Right lobe of liver (tissue), 6 donors: Measurements from ENCODE around the gene CCL7. TPM values are rescaled to one million over a fixed set of nuclear protein-coding genes. Genes with fewer than 3 reads are reported as not detected.

Source experiments
- ATAC-seq, 4 donors: fragments of 200-7000 bp; cut with Tn5 transposase; one replicate each; pipeline ENCODE4 v1.9.1; 2020; ENCODE audit warnings: mild to moderate bottlenecking in 4 of 4, moderate library complexity in 4 of 4
- DNase-seq, 3 donors: peaks; one replicate each; pipeline ENCODE4 v3.0.0-alpha.2; 2020
- H3K27ac ChIP-seq, 3 donors: fragments of 200-600 bp; one replicate each; pipeline ENCODE4 v1.8.0; 2022
- H3K27me3 ChIP-seq, 2 donors: fragments of 200-600 bp; one replicate each; pipeline ENCODE4 v1.8.0; 2022
- H3K36me3 ChIP-seq, 4 donors: fragments of 200-600 bp; sonication (generic) in 1 of 4; one replicate each; pipeline versions ENCODE4 v1.5.1 to v1.8.0; 2017 to 2022; ENCODE audit warnings: control low read depth in 1 of 4
- H3K4me1 ChIP-seq, 4 donors: fragments of 200-600 bp; sonication (generic) in 1 of 4; one replicate each; pipeline versions ENCODE4 v1.5.1 to v1.8.0; 2017 to 2022; ENCODE audit warnings: control low read depth in 1 of 4
- H3K4me3 ChIP-seq, 3 donors: fragments of 200-600 bp; one replicate each; pipeline ENCODE4 v1.8.0; 2022
- H3K9me3 ChIP-seq, 4 donors: fragments of 200-600 bp; sonication (generic) in 1 of 4; one replicate each; pipeline versions ENCODE4 v1.5.1 to v1.8.0; 2017 to 2022; ENCODE audit warnings: control low read depth in 1 of 4
- POLR2A ChIP-seq: fragments of 450-650 bp; IDR thresholded peaks from one replicate; pipeline ENCODE4 v1.6.1; 2017; ENCODE audit warnings: antibody characterized with exemption, mild to moderate bottlenecking
- WGBS: methylation state at CpG from one replicate; pipeline ENCODE4 v1.1.6; 2018; ENCODE audit warnings: low coverage, low lambda C conversion rate; ENCODE audit not compliant: insufficient coverage; ENCODE audit errors: missing lambda C conversion rate; 5-methylcytosine and 5-hydroxymethylcytosine counted together
- intact Hi-C, 2 donors: fragments of 100-400 bp; cut with DNase I; formaldehyde crosslinking; loops; one replicate each; pipeline versions ENCODE4 v1.11.2 to v1.14.1; 2022
- long read RNA-seq: library from polyadenylated mRNA; unstranded; transcript quantifications from one replicate; pipeline ENCODE4 v2.0.0, GENCODE V29; 2019
- total RNA-seq, 6 experiments: library from RNA; depleted of rRNA in 2 of 6; stranded (reverse); fragments of >200 nt in 2 of 6; fragmentation: NEBNext Ultra II Directional in 3 of 6; extraction: Animal tissue kit (Norgen Biotek cat#: 25700) in 3 of 6; gene quantifications; one replicate each; pipeline versions ENCODE4 v1.1.0 to v1.2.4, GENCODE V29; 2016 to 2023
- TF ChIP-seq, protein P1 (sequence below), 4 donors: fragments of 200-600 bp in 3 of 4; fragments of 450-650 bp in 1 of 4; IDR thresholded peaks; one replicate each; pipeline versions ENCODE4 v1.5.1 to v1.8.0; 2016 to 2022; ENCODE audit warnings: antibody characterized with exemption in 4 of 4, mild to moderate bottlenecking in 2 of 4
- donor health status: DM: no; HTN: yes; CAD: no.
- donor health status: DM: no; HTN: no; CAD: no.
- donor health status: DM: no; HTN: no; CAD: no.
- donor health status: DM: no; HTN: yes; CAD: no.
- donor health status: DM: no; HTN: yes; CAD: no.

The CCL7 gene
- not detected for total RNA-seq
- long read RNA-seq, result 0 reads

DNA sequence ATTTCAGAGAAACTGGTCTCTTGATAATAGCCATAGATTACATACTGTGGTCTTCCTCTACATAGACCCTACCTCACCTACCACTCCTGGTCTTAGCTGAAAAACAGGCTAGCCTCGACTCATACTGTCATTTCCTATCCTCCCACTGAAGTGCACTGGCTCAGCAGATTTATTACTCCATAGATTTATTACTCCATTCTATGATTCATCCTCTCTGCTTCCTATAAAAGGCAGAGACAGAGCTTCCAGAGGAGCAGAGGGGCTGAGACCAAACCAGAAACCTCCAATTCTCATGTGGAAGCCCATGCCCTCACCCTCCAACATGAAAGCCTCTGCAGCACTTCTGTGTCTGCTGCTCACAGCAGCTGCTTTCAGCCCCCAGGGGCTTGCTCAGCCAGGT lies at the start of gene CCL7:
Gene CCL7, plus strand, starts transcription at position 253 of the 400 bp plus-strand sequence. Its CDS starts 70 bp downstream, at position 323.
- Histone ChIP-seq H3K9me3 (no peaks in the 10 kb centered on the region), H3K4me3 (no peak within 1 kb of the TSS), H3K27ac (no peak within 1 kb of the TSS), H3K36me3 (no peaks in the 10 kb centered on the region), H3K4me1 (no peaks in the 10 kb centered on the region), H3K27me3 (no peaks in the 10 kb centered on the region)
- DNase-seq (no peak), ATAC-seq (no peak)
- TF ChIP-seq POLR2A, result no peak
- TF ChIP-seq, protein P1, sequence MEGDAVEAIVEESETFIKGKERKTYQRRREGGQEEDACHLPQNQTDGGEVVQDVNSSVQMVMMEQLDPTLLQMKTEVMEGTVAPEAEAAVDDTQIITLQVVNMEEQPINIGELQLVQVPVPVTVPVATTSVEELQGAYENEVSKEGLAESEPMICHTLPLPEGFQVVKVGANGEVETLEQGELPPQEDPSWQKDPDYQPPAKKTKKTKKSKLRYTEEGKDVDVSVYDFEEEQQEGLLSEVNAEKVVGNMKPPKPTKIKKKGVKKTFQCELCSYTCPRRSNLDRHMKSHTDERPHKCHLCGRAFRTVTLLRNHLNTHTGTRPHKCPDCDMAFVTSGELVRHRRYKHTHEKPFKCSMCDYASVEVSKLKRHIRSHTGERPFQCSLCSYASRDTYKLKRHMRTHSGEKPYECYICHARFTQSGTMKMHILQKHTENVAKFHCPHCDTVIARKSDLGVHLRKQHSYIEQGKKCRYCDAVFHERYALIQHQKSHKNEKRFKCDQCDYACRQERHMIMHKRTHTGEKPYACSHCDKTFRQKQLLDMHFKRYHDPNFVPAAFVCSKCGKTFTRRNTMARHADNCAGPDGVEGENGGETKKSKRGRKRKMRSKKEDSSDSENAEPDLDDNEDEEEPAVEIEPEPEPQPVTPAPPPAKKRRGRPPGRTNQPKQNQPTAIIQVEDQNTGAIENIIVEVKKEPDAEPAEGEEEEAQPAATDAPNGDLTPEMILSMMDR (IDR thresholded peaks at IDR 0.05), result no peak
- intact Hi-C loops, result no loop called here
- 6% methylated on average over 1 of the region's 1 CpG for WGBS

GRCh38 chr17:34220752-34221395 lies 49.1 kb upstream of the CCL7 start:
- ATAC-seq (peak; percentile 42 to 91 (median 66)), DNase-seq (no peak)
- no peaks in the 10 kb centered on the region for H3K9me3 ChIP-seq
- TF ChIP-seq, protein P1 (IDR thresholded peaks at IDR 0.05), result no peak
- no peak for TF ChIP-seq POLR2A
- H3K4me1 ChIP-seq, result peaks cover 0 to 5% (median 0%) of the 10 kb centered on the region in 4 donors
- no peak overlapping the region for H3K4me3 ChIP-seq
- H3K27ac ChIP-seq, result no peak overlapping the region
- H3K27me3 ChIP-seq, result no peaks in the 10 kb centered on the region
- intact Hi-C loops, result no loop called here
- H3K36me3 ChIP-seq, result no peaks in the 10 kb centered on the region
- 57% methylated on average over 4 of the region's 5 CpGs for WGBS

DNA sequence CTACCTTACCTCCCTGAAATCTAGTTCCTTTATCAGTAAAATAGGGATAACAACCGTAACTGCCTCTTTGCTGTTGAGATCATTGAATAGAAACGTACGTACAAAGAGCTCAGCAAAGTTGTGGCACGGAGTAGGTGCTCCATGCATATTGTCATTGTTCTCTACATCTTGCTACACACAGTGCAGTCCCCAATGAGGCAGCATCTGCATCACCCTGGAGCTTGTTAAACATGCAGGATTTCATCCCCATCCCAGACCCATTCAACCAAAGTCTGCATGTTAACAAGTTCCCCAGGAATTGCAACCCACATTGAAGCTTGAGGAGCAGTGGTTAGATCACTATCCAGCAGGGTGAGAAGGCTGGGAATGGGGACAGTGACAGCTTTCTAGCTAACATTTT lies 48.6 kb upstream of the CCL7 start:
- Histone ChIP-seq H3K36me3 (no peaks in the 10 kb centered on the region), H3K4me1 (peaks cover 0 to 5% (median 0%) of the 10 kb centered on the region in 4 donors), H3K27me3 (no peaks in the 10 kb centered on the region), H3K9me3 (no peaks in the 10 kb centered on the region), H3K4me3 (no peak overlapping the region), H3K27ac (no peak overlapping the region)
- ATAC-seq, result no peak
- DNase-seq, result no peak
- intact Hi-C loops, result no loop called here
- 74% methylated on average over 4 of the region's 4 CpGs for WGBS
- no peak for TF ChIP-seq POLR2A
- TF ChIP-seq, protein P1 (IDR thresholded peaks at IDR 0.05), result no peak

DNA sequence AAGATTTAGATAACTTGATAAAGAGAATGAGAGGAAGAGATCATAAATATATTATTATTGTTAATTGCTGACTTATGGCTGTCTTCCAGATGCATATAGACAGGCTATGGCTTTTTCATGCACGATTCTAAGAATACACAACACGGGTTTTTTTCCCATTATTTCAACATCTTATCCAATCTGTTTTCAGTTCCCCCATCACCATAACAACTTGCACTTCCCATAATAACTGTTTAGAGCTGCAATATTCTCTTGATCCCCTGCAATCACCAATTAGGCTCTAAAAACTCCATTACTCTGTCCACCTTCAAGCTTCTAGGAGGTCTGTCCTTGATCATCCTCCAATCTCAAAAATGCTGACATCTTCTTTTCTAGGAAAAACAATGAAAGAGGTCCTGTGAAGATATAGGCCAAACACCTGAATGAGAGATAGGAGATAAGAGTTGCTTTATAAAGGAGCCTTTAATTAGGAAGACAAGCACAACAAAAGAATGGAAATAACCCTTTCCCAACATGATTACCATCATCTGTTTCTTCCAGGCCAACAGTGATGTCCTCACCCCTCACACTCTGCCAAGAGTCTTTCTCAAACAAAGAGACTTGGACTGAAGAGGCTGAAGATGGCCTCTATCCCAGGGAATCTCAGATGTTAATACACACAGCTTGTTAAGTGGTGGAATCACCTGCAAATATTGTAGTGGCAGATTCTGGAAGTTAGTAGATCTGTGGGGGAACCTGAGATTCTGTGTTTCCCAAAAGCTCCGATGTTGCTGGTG lies 47.1 kb upstream of the CCL7 start:
- 30% methylated on average over 2 of the region's 3 CpGs for WGBS
- Histone ChIP-seq H3K27ac (no peak overlapping the region), H3K4me3 (no peak overlapping the region), H3K9me3 (no peaks in the 10 kb centered on the region), H3K4me1 (peaks cover 0 to 5% (median 0%) of the 10 kb centered on the region in 4 donors), H3K27me3 (no peaks in the 10 kb centered on the region), H3K36me3 (no peaks in the 10 kb centered on the region)
- ATAC-seq (no peak), DNase-seq (no peak)
- intact Hi-C loops, result no loop called here
- TF ChIP-seq POLR2A, result no peak
- TF ChIP-seq, protein P1 (IDR thresholded peaks at IDR 0.05), result no peak
